PFSK-1 (cell line): ENCODE results near the gene MKRN2.

Experiments
- POLR2AphosphoS5 ChIP-seq: IDR thresholded peaks from 2 replicates; pipeline ENCODE4 v1.6.1; 2012; ENCODE audit warnings: low read depth, mild to moderate bottlenecking, control low read depth, low read length, moderate library complexity
- SIN3A ChIP-seq: IDR thresholded peaks from 2 replicates; pipeline ENCODE4 v1.6.1; 2012; ENCODE audit warnings: mild to moderate bottlenecking, low read length, moderate library complexity, borderline replicate concordance; ENCODE audit not compliant: insufficient read depth
- TAF1 ChIP-seq: IDR thresholded peaks from 2 replicates; pipeline ENCODE4 v1.6.1; 2012; ENCODE audit warnings: low read length, control low read depth, borderline replicate concordance; ENCODE audit not compliant: insufficient read depth
- TF ChIP-seq, protein P1 (sequence below), 2 experiments: IDR thresholded peaks; 2 replicates each; pipeline versions ENCODE4 v1.6.1 to v1.8.0; 2011 to 2012; ENCODE audit warnings: low read depth in 2 of 2, low read length in 2 of 2, control low read depth in 1 of 2, inconsistent platforms in 1 of 2, mild to moderate bottlenecking in 1 of 2, moderate library complexity in 1 of 2; ENCODE audit not compliant: insufficient read depth in 1 of 2

DNA sequence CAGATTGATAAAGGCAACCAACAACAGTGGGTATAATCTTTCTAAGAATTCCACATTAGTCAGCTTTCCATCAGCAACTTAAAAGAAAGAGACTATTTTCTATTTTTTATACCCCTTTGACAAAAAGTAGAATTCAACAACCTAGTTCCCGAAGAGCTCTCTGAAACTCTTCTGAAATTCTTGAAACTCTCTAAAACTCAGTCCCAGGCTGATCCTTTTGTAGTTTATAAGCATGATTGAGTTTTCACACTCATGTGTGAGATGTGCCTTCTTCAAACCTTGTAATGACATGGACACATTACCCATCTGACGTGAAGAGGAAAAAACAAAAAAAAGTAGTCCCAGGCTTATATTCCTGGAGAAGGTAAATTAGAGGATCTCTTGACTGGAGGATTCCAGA lies 75.6 kb downstream of the MKRN2 start:
- TF ChIP-seq SIN3A (no peak), POLR2AphosphoS5 (no peak), TAF1 (no peak)
- TF ChIP-seq, protein P1, sequence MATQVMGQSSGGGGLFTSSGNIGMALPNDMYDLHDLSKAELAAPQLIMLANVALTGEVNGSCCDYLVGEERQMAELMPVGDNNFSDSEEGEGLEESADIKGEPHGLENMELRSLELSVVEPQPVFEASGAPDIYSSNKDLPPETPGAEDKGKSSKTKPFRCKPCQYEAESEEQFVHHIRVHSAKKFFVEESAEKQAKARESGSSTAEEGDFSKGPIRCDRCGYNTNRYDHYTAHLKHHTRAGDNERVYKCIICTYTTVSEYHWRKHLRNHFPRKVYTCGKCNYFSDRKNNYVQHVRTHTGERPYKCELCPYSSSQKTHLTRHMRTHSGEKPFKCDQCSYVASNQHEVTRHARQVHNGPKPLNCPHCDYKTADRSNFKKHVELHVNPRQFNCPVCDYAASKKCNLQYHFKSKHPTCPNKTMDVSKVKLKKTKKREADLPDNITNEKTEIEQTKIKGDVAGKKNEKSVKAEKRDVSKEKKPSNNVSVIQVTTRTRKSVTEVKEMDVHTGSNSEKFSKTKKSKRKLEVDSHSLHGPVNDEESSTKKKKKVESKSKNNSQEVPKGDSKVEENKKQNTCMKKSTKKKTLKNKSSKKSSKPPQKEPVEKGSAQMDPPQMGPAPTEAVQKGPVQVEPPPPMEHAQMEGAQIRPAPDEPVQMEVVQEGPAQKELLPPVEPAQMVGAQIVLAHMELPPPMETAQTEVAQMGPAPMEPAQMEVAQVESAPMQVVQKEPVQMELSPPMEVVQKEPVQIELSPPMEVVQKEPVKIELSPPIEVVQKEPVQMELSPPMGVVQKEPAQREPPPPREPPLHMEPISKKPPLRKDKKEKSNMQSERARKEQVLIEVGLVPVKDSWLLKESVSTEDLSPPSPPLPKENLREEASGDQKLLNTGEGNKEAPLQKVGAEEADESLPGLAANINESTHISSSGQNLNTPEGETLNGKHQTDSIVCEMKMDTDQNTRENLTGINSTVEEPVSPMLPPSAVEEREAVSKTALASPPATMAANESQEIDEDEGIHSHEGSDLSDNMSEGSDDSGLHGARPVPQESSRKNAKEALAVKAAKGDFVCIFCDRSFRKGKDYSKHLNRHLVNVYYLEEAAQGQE (IDR thresholded peaks at IDR 0.05; ENCODE audit: insufficient read depth in 1 of 2, low read depth in 2 of 2, low read length in 2 of 2) = no peak
